NOMO-1 treated with dmso at 0.1 percent for 144 hours (cell line): ENCODE data around the gene AP4M1.
A peak's percentile ranks its signal among the peaks of the same experiment; 100 is the strongest.

Experiments
- DNase-seq: peaks from one replicate; lab custom pipeline; 2025; ENCODE audit not compliant: unreplicated experiment; lab: John Stamatoyannopoulos, UW

The AP4M1 gene

DNA sequence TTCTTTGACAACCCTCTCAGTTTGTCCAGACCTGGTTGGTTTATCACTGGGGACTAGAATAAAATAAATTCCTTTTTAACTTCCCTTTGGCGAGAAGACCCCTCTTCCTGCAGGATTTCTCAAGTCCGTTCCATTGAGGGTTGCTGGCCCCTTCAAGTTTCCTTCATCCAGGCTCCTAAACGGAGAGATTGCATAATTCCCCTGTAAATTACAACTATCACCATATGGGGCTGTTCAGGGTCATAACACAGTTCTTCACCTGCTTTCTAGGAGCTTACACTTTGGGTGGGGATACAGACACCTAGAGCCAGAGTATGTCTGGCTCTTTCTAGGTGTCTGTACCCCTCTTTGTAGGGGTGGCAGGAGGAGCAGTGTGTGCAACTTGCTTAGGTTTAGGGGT, 15.9 kb upstream of the AP4M1 start:
- no peak for DNase-seq

- DNase-seq: no peak
Observed at GRCh38 chr7:100087055-100087750, 14.2 kb upstream of the AP4M1 start.

DNA sequence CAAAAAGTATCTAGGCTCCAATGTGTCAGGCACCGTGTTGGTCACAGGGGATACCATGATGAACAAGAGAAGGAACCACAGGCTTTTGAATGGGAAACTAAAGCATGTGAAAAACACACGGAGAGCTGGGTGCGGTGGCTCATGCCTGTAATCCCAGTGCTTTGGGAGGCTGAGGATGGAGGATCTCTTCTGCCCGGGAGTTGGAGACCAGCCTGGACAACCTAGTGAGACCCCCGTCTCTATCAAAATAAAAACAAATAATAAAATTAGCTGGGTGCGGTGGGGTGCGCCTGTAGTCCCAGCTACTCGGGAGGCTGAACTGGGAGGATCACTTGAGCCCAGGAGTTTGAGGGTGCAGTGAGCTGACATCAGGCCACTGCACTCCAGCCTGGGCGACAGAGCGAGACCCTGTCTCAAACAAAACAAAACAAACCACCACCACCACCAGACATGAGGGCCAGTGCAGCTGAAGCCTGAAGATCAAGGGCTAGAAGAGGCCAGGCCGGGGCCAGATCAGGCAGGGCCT, 13.3 kb upstream of the AP4M1 start:
- DNase-seq: no peak

GRCh38 chr7:100088621-100089457, 12.6 kb upstream of the AP4M1 start, which contains the start of gene COPS6:
Gene COPS6 (plus strand): TSS chr7:100088969. CDS start chr7:100088991, 22 bp downstream.
- DNase-seq: peak; percentile 53

DNA sequence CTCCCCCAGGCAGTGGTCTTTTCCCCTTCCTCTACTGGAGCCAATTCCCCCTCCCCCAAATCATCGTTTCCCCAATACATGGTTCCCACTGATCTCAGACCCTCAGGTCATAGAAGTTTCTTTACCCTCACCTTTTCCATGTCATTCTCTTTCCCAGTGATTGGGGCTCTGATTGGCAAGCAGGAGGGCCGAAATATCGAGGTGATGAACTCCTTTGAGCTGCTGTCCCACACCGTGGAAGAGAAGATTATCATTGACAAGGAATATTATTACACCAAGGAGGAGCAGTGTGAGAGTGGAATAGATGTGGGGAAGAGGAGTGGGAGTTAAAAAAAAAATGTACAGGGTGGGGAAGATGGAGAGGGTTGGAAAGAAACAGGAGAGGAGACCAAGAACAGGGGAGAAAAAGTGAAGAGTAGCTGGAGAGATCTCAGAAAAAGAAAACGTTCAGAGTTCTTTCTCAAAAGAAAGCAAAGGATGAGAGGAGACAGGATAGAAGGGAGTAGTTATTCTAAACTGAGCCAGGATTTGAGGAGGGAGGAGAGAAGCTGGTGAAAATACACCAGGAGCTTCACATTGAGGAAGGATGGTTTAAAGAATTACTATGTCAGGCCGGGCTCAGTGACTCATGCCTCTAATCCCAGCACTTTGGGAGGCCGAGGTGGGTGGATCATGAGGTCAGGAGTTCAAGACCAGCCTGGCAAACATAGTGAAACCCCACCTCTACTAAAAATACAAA, 11.8 kb upstream of the AP4M1 start:
- DNase-seq: no peak

- no peak for DNase-seq
Observed at GRCh38 chr7:100090527-100091410, 10.7 kb upstream of the AP4M1 start.

DNA sequence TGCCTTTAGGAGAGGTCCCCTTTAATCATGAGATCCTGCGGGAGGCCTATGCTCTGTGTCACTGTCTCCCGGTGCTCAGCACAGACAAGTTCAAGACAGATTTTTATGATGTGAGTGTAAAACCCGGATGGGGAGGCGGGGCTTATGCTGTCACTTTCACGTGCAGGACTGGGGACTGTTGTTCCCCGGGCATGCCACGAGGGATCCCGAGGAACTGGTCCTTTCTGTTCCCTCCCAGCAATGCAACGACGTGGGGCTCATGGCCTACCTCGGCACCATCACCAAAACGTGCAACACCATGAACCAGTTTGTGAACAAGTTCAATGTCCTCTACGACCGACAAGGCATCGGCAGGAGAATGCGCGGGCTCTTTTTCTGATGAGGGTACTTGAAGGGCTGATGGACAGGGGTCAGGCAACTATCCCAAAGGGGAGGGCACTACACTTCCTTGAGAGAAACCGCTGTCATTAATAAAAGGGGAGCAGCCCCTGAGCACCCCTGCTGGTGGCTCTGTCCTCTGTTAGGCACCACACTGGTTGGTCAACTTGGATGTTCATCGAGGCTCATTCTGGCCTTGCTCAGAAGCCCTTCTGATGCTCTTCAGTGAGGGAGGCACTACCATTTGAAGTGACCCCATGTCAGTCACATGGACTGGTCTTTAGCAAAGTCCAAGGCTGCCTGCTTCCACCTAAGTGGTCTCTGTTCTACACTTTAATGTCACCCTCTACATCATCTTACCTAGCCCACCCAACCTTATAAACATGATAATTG, 9.8 kb upstream of the AP4M1 start:
- no peak for DNase-seq

DNA sequence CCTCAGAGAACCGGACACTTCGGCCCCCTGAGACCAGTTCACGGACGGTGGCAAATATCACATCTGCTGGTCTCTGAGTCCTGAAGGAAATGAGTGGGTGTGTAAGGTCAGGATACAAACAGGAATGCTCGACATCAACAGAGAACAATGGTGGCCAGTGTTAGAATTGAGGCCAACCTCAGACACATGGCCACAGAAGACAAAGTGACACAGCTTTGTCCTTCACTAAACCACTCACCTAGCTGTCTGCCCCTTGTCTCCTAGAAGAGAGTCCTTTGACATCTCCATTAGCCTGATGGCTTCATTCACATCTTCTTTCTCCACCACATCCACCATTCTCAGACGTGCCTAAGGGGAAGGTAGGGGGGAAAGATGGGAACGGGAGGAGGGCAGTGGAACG, 8.4 kb upstream of the AP4M1 start:
- DNase-seq: no peak

DNA sequence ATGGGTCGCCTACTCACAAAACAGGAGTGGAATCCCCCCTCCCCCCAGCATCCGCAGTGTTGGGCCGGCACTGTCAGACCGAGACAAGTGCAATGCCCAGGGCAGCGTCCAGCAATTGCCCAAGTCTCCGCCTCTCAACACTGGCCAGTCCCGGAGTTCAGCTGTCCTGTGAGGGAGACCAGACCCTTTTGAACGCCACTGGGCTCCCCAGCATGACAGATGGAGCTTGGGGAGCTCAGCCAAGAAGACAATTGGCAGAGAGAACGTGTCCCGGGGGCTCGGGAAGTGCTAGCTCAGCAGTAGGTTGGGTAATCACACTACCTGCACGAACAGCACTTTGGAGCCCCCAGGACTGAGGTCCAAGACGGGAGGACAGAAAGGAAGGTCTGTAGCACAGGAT, 7.9 kb upstream of the AP4M1 start:
- no peak for DNase-seq

- no peak for DNase-seq
Observed at GRCh38 chr7:100093925-100094486, 7.4 kb upstream of the AP4M1 start.

GRCh38 chr7:100095289-100095688, 6.2 kb upstream of the AP4M1 start:
- no peak for DNase-seq

GRCh38 chr7:100095704-100096103, 5.7 kb upstream of the AP4M1 start:
- no peak for DNase-seq

DNA sequence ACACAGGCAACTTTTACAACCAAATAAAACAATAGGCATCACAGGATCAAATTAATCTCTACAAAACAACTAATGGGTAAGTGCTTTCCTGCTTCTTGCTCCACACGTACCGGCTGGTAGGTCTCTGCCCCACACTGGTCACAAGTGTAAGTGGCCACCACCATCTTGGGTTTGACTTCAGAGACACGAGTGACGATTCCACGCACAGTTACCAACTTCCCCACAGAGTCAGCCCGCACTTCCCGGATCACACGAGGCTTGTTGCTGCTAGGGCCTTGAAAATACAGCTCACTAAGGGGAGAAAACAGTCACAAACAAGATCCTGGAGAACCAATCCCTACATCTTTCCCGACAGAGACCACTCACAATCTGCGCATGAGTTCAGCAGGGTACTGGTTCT, 2.5 kb upstream of the AP4M1 start:
- no peak for DNase-seq

DNA sequence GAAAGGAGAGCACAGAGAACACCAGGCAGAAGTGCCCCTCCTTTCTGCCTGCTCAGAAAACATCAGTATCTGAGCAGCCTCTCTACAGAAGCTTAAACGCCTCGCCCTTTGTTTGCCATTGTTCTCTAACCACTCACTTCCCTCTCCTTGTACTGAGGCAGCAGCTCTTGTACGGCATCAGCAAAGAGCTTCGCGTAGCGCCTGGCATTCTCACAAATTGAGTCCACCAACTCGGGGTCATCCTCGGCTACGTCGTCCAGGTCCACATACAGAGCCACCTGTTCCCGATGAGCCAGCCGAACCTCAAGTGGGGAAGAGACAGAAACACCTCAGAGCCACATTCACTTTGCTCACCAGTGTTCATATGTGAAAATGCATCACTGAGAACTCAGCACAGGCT, 2.0 kb upstream of the AP4M1 start:
- DNase-seq: no peak

DNA sequence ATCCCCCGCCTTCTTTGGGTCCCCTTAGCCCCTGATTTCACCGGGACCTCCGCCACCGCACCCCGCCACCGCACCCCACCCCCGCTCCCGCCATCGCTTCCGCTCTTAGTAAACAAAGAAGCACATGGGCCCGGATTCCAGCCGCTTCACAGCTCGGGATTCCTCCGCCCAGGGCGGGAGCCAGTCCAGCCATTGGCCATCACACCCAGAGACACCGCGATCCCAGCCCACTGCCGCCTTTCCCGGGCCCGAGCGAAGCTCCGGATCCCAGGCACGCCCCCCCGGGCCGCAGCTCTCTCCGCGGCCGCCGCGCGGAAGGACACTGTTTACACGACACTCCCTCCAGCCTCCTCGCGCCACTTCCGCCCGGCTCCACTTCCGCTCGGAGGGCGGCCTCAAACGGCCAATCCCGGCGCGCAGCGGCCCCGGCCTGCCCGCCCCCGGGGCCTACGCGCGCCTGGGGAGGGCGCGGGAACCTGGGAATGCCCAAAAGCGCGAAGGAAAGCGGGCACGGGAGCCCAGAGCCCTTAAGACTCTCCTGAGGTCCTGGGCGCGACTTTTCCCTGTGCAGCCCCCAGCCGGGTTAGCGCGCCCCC, 925 bp upstream of the AP4M1 start:
- DNase-seq: peak; percentile 86

- DNase-seq: no peak
Observed at GRCh38 chr7:100102950-100103840, 1.8 kb downstream of the AP4M1 start.

- no peak for DNase-seq
Observed at GRCh38 chr7:100105534-100105933, 4.1 kb downstream of the AP4M1 start.

- no peak for DNase-seq
Observed at GRCh38 chr7:100106633-100107032, 5.2 kb downstream of the AP4M1 start.
